DMS153 treated with DMSO at 0.1 percent for 48 hours (cell line): ENCODE measurements around the gene KIAA0319L.

Source experiments
- DNase-seq: peaks from one replicate; lab custom pipeline; 2025; ENCODE audit not compliant: unreplicated experiment; lab: John Stamatoyannopoulos, UW

Gene KIAA0319L

GRCh38 chr1:35394386-35394785 is 162.8 kb downstream of the KIAA0319L start:
- no peak for DNase-seq

GRCh38 chr1:35390600-35391494 is 166.4 kb downstream of the KIAA0319L start:
- no peak for DNase-seq

GRCh38 chr1:35386959-35387358 is 170.2 kb downstream of the KIAA0319L start:
- no peak for DNase-seq

GRCh38 chr1:35386290-35386689 is 170.9 kb downstream of the KIAA0319L start:
- no peak for DNase-seq
